Stimulated activated CD4-positive, alpha-beta T cell treated with anti-CD3 and anti-CD28 coated beads, Interleukin-4, amount 100 ng/mL, for 4 hours (primary cell): ENCODE measurements around the gene SPRR3.

Source experiments
- DNase-seq, 2 experiments: peaks; one replicate each; pipeline ENCODE4 v3.0.0-alpha.2; 2020

Gene SPRR3

GRCh38 chr1:153001382-153001781 lies at the start of gene SPRR3:
Gene SPRR3 (plus strand): TSS chr1:153001749. CDS start chr1:153003021, 1,272 bp downstream.
- no peak for DNase-seq

GRCh38 chr1:152953761-152954160 lies 47.8 kb upstream of the SPRR3 start:
- DNase-seq, result no peak

GRCh38 chr1:152954436-152954835 lies 47.1 kb upstream of the SPRR3 start:
- no peak for DNase-seq

- DNase-seq, result no peak
Measured at GRCh38 chr1:152957561-152957960, 44.0 kb upstream of the SPRR3 start.

GRCh38 chr1:152959273-152959672 lies 42.3 kb upstream of the SPRR3 start:
- DNase-seq, result no peak

GRCh38 chr1:152959801-152960451 lies 41.6 kb upstream of the SPRR3 start:
- no peak for DNase-seq

GRCh38 chr1:152960452-152961044 lies 41.0 kb upstream of the SPRR3 start:
- no peak for DNase-seq

GRCh38 chr1:152961226-152961891 lies 40.2 kb upstream of the SPRR3 start:
- DNase-seq, result no peak

GRCh38 chr1:152962876-152963415 lies 38.6 kb upstream of the SPRR3 start:
- no peak for DNase-seq

- no peak for DNase-seq
Measured at GRCh38 chr1:152964536-152964935, 37.0 kb upstream of the SPRR3 start.

- no peak for DNase-seq
Measured at GRCh38 chr1:152965853-152966252, 35.7 kb upstream of the SPRR3 start.

- DNase-seq, result no peak
Measured at GRCh38 chr1:152967201-152967600, 34.3 kb upstream of the SPRR3 start.

GRCh38 chr1:152968248-152968647 lies 33.3 kb upstream of the SPRR3 start:
- DNase-seq, result no peak

- DNase-seq, result no peak
Measured at GRCh38 chr1:152969036-152969435, 32.5 kb upstream of the SPRR3 start.

- no peak for DNase-seq
Measured at GRCh38 chr1:152970495-152970894, 31.1 kb upstream of the SPRR3 start, which contains the start of gene SPRR4. Gene SPRR4 (plus strand): TSS chr1:152970648. CDS start chr1:152971891, 1,243 bp downstream.

GRCh38 chr1:152972196-152972886 lies 29.2 kb upstream of the SPRR3 start:
- no peak for DNase-seq

- DNase-seq, result no peak
Measured at GRCh38 chr1:152976688-152977087, 24.9 kb upstream of the SPRR3 start.

GRCh38 chr1:152977614-152978013 lies 23.9 kb upstream of the SPRR3 start:
- no peak for DNase-seq

GRCh38 chr1:152980676-152981075 lies 20.9 kb upstream of the SPRR3 start:
- DNase-seq, result no peak

GRCh38 chr1:152981146-152981871 lies 20.2 kb upstream of the SPRR3 start:
- DNase-seq, result no peak

GRCh38 chr1:152982076-152982475 lies 19.5 kb upstream of the SPRR3 start:
- DNase-seq, result no peak

GRCh38 chr1:152983234-152983633 lies 18.3 kb upstream of the SPRR3 start:
- no peak for DNase-seq

GRCh38 chr1:152983743-152984142 lies 17.8 kb upstream of the SPRR3 start, which contains the start of gene SPRR1A:
Gene SPRR1A (plus strand): TSS chr1:152984081. CDS start chr1:152985231, 1,150 bp downstream.
- no peak for DNase-seq
